ENCODE data around the gene RCAN3. TPM values are rescaled to one million over a fixed set of nuclear protein-coding genes. Genes with fewer than 3 reads are reported as not detected.
"Not testable (repeated sequence)": the region's sequence is repeated elsewhere in the genome, so short reads cannot be mapped to it uniquely, and the experiment has no call there.

RCAN3 gene
- total RNA-seq, 2 experiments from 2014 or later, result 51.2 to 56.6 TPM

DNA sequence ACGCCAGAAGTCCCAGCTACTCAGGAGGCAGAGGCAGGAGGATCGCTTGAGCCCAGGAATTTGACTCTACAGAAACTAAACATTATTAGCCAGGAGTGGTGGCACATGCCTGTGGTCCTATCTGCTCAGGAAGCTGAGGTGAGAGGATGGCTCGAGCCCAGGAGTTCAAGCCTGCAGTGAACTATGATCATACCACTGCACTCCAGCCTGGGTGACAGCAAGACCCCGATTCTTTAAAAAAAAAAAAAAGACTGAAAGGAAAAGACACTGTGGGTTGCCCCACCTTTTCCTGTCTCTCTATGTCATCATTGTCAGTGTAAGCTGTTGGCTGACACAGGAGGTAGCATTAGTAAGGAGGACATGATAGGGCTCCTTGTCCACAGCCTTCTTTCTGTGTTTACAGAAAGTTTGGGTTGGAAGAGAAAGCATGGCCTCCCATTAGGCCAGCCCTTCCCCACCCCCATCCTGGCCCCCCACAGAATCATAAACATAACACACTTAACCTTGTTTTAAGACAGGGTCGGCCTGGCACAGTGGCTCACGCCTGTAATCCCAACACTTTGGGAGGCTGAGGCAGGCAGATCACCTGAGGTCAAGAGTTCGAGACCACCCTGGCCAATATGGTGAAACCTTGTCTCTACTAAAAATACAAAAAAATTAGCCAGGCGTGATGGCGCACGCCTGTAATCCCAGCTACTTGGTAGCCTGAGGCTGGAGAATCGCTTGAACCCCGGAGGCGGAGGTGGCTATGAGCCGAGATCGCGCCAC lies 20.6 kb upstream of the RCAN3 start:
- ChIA-PET CTCF (interaction anchor here (0.6 to 1.8 kb wide), 5 partner anchors 19 to 323 kb away, joined by 3 to 10 read pairs (median 3); partner anchors contain the start of gene STPG1), POLR2A (interaction anchor here (0.7 to 1.0 kb wide), 3 partner anchors 19 to 20 kb away, joined by 3 to 4 read pairs (median 3); no protein-coding TSS in a partner anchor)

DNA sequence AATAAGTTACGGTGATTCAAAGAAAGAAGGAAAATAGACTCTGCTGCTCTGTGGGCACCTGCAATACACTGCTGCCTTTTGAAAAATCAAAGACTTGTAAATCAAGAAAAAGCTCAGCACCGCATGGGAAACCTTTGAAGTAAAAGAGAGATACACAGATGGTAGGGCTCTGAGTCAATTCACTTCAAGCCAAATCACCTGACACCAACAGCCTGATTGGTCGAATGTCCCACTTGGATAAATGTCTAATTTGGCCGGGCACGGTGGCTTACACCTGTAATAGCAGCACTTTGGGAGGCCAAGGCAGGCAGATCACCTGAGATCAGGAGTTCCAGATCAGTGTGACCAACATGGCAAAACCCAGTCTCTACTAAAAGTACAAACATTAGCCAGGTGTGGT lies 19.2 kb upstream of the RCAN3 start:
- CTCF ChIA-PET, result no interaction called here
- POLR2A ChIA-PET, result interaction anchor here (0.8 kb wide), 1 partner anchor 19 kb away, joined by 4 read pairs; the partner anchor contains the start of gene RCAN3

DNA sequence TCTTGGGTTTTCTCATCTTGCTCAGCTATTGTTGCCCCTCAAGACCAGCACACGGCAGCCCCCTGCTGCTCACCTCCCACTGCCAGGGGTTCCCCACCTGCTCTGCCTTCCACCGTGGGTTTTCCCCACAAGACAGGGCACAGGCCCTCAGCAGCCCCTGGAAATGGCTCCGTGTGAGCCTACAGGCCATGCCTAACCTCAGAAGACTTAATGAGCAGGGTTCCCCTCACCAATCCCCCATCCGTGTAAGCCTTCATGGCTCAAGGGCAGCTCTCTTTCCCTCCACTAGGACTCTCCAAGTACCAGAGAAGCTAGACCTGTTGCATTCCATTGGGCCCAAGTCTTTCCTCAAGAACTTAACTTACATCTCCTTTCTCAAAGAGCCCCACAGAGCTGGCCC lies 18.4 kb upstream of the RCAN3 start:
- ChIA-PET POLR2A (interaction anchor here (0.8 to 1.2 kb wide), 3 partner anchors 18 to 69 kb away, joined by 4 read pairs; partner anchors contain the start of genes NIPAL3 and RCAN3), CTCF (interaction anchor here (0.6 to 1.0 kb wide), 2 partner anchors 12 to 100 kb away, joined by 4 to 5 read pairs; no protein-coding TSS in a partner anchor)

DNA sequence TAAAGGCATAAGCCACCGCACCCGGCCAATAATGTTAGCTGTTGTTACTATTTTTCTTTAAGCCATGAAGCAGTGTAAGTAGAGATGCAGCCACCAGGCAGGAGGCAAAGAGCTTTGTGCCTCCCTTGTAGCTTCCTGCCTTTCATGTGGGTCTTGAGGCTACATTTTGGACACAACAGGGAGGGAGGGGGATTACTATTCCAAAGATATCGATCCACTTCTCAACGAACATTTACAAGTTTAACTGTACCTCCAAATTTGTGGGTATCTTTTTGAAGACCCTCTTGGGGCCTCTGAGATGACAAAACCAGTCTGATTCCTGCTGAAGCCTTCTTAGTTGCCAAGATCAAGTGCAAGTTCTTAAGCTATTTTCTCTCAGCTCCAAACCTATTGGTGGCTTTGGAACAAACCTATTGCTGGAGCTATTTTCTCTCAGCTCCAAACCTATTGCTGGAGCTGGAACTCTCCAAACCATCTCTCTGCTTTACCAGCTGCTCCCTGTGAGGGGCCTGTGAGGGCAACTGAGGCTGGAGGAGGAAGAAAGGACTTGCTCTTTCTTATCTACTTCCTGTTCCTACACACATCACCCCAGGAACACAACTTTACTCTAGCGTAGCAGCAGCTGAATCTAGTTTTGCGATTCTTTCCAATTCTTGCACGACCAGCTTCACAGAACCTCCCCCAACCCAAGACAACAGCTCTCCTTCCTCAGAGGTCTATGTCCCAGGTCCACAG lies 16.1 kb upstream of the RCAN3 start:
- ChIA-PET POLR2A (interaction anchor here (1.6 to 1.8 kb wide), 2 partner anchors 17 to 49 kb away, joined by 5 to 6 read pairs; no protein-coding TSS in a partner anchor), CTCF (interaction anchor here (1.2 kb wide), 1 partner anchor 54 kb away, joined by 4 read pairs; no protein-coding TSS in a partner anchor)

DNA sequence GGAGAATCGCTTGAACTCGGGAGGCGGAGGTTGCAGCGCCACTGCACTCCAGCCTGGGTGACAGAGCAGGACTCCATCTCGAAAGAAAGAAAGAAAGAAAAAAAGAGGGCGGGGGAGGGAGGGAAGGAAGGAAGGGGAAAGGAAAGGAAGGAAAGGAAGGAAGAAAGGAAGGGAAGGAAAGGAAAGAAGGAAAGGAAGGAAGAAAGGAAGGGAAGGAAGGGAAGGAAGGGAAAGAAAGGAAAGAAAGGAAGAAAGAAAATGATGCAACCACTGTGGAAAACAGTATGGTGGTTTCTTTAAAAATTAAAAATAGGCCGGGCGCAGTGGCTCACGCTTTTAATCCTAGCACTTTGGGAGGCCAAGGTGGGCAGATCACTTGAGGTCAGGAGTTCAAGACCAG lies 15.2 kb upstream of the RCAN3 start:
- POLR2A ChIA-PET, result interaction anchor here (1.6 kb wide), 1 partner anchor 16 kb away, joined by 5 read pairs; no protein-coding TSS in a partner anchor
- CTCF ChIA-PET, result interaction anchor here (1.7 to 2.1 kb wide), 2 partner anchors 14 to 72 kb away, joined by 5 to 7 read pairs; partner anchors contain the start of gene NIPAL3

DNA sequence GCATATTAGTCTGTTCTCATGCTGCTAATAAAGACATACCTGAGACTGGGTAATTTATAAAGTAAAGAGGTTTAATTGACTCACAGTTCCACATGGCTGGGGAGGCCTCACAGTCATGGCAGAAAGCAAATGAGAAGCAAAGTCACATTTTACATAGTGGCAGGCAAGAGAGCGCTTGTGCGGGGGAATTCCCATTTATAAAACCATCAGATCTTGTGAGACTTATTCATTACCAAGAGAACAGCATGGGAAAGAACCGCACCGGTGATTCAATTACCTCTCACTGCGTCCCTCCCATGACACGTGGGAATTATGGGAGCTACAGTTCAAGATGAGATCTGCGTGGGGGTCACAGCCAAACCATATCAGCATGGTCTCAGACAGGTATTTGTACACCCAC lies 14.5 kb upstream of the RCAN3 start:
- ChIA-PET CTCF (interaction anchor here (0.6 to 2.1 kb wide), 4 partner anchors 14 to 577 kb away, joined by 4 to 7 read pairs (median 4); partner anchors contain the start of gene NIPAL3), POLR2A (interaction anchor here (0.5 kb wide), 1 partner anchor 299 kb away, joined by 3 read pairs; no protein-coding TSS in a partner anchor)

DNA sequence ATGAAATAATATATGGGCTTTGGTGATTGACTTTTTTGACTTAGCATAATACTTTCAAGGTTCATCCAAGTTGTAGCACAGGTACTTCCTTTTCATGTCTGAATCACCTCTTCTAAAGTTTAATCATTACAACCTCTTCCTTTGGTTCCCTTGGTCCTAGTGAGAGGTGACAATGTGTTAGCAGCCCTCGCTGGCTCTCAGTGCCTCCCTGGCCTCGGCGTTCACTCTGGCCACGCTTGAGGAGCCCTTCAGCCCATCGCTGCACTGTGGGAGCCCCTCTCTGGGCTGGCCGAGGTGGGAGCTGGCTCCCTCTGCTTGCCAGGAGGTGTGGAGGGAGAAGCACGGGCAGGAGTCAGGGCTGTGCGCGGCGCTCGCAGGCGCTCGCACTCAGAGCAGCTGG lies 13.0 kb upstream of the RCAN3 start:
- POLR2A ChIA-PET, result interaction anchor here (1.4 kb wide), 1 partner anchor 12 kb away, joined by 3 read pairs; the partner anchor contains the start of gene RCAN3
- CTCF ChIA-PET, result interaction anchor here (1.7 kb wide), 1 partner anchor 12 kb away, joined by 6 read pairs; no protein-coding TSS in a partner anchor

DNA sequence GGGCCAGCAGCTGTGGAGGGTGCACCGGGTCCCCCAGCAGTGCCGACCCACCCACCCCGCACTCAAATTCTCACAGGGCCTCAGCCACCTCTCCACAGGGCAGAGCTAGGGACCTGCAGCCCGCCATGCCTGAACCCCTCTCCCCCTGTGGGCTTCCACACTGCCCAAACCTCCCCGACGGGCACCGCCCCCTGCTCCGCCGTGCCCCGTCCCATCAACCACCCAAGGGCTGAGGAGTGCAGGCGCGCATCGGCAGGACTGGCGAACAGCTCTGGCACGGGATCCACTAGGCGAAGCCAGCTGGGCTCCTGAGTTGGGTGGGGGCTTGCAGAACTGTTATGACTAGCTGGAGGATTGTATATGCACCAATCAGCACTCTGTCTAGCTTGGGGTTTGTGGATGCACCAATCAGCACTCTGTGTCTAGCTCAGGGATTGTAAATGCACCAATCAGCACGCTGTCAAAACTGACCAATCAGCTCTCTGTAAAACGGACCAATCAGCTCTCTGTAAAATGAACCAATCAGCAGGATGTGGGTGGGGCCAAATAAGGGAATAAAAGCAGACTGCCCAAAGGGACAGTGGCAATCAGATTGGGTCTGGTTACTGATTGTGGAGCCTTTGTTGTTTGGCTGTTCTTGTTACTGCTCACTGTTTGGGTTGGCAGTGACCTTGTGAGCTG lies 12.4 kb upstream of the RCAN3 start:
- ChIA-PET CTCF (interaction anchor here (1.7 kb wide), 1 partner anchor 11 kb away, joined by 6 read pairs; no protein-coding TSS in a partner anchor), POLR2A (interaction anchor here (1.4 kb wide), 1 partner anchor 12 kb away, joined by 3 read pairs; the partner anchor contains the start of gene RCAN3)

DNA sequence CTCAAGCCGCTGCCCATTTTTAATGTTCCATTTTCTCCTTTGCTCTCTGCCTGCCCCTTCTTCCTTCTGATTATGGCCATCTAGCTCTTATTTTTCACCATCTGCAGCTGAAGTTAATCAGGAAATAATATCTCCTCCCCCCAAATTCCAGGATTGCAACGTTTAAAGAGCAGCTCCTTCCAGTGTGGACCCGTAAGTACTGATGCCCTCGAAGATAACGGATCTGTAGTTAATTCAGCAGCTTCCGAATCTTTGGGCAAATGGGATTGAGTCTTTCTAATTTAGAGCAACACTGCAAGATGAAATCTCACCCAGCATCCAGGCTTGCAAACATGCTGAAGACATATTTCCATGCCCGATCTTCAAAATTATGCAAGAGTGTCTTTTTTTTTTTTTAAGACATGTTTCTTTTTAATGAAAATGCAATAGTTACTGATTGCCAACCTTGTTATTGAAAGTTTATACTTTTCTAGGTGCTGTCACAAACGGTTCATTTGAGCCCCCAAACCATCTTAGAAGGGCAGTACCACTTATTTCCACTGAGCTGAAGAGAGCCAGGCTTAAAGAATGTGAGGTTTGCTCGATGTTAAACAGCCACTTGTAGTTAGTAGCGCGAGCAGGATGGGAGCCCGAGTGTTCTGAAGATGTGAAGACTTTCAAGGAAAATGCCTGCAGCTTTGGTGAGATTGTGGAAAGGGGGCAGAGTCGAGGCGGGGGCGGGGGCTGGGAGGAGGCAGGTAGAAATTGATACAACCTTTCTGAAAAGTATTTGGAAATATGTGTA lies 10.9 kb upstream of the RCAN3 start:
- ChIA-PET POLR2A (interaction anchor here (0.7 kb wide), 1 partner anchor 65 kb away, joined by 5 read pairs; no protein-coding TSS in a partner anchor), CTCF (interaction anchor here (0.9 to 1.6 kb wide), 4 partner anchors 10 to 168 kb away, joined by 3 to 6 read pairs (median 4); no protein-coding TSS in a partner anchor)

DNA sequence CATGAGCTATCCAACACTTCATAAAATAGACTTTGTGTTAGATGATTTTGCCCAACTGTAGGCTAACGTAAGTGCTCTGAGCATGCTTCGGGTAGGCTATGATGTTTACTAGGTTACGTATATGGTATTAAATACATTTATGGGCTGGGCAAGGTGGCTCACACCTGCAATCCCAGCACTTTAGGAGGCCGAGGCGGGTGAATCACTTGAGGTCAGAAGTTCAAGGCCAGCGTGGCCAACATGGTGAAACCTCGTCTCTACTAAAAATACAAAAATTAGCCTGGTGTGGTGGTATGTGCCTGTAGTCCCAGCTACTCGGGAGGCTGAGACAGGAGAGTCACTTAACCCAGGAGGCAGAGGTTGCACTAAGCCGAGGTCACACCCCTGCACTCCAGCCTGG lies 9.7 kb upstream of the RCAN3 start:
- CTCF ChIA-PET, result interaction anchor here (0.9 kb wide), 1 partner anchor 9 kb away, joined by 5 read pairs; no protein-coding TSS in a partner anchor
- POLR2A ChIA-PET, result not testable (repeated sequence)

DNA sequence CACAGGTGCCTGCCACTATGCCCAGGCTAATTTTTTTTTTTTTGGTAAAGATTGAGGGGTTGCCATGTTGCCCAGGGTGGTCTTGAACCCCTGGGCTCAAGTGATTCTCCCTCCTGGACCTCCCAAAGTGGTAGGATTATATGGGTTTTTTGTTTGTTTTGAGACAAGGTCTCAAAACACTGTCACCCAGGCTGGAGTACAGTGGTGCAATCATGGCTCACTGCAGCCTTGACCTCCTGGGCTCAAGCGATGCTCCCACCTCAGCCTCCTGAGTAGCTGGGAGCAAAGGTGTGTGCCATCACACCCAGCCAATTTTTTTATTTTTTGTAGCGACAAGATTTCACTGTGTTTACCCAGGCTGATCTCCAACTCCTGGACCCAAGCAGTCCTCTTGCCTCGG lies 8.9 kb upstream of the RCAN3 start:
- CTCF ChIA-PET, result no interaction called here
- POLR2A ChIA-PET, result no interaction called here

DNA sequence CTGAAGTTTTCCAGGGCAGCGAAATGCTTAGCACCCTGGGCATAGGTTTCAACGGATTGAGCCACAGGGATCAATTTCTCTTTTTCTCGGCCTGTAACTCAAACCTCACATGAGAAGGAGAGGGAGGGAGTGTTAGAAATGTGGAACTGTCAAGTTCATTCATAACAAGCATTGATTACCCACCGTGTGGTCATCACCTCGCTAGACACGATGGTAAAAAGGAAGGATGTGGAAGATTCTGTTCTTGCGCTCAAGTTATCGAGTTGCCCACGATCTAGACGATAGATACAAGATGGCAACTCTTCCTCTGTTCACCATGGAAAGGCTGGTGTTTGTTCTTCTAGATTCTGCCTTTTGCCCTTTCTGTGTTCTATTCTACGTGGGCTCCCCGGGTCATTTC lies 4.0 kb upstream of the RCAN3 start:
- POLR2A ChIA-PET, result no interaction called here
- CTCF ChIA-PET, result no interaction called here

DNA sequence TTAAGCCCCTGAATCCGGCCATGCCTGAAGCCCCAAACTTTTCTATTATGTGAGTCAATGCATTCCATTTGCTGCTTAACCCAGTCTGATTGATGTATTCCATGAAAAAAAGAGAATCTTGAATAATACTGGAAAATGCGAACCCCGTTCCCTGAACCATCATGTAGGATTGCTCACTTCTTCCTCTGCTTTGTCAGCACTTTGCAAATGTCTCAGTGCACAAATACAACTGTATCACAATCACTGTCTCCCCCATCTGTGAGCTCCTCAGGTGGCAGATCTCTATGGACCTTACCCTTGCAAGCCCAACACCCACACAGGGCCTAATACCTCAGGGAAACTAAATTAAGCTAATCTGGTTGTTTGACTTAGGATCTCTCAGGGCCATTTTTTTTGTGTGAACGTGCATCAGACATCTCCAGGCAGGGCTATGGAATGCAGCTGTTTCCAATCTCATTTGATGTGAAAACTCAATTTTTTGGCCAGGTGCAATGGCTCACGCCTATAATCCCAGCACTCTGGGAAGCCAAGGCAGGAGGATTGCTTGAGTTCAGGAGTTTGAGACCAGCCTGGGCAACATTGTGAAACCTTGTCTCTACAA lies 2.1 kb upstream of the RCAN3 start:
- ChIA-PET CTCF (interaction anchor here (1.4 kb wide), 1 partner anchor 19 kb away, joined by 8 read pairs; no protein-coding TSS in a partner anchor), POLR2A (no interaction called here)

DNA sequence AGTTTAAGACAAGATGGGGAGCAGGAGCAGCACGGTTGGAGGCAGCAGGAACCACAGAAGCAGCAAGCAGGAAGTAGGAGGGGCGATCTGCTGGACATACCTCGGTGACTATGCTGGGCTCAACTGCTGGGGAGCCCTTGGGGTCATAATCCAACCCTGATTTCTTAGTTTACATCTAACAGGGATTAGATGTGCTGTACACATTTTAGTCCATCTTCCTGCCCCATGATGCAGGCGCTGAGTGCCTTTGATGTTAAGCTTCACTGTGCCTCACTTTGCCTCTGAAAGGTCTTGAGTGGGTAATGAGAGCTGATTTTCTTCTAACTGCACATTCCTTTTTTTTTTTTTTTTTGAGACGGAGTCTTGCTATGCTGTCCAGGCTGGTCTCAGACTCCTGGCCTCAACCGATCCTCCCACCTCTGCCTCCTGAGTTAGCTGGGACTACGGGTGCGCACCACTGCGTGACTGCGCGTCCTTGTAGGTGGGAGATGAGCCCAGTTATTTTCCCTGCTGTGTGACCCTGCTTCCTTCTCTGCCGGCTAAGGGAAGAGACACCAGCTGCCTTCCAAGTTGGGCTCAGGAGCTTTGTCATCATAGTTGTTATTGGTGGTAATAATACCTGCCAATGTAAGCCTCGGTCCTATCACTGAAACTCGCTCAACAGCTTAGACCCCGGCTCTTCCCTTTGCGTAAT lies 1.1 kb upstream of the RCAN3 start:
- ChIA-PET POLR2A (interaction anchor here (0.5 to 1.9 kb wide), 14 partner anchors 11 to 1320 kb away, joined by 3 to 12 read pairs (median 4); no protein-coding TSS in a partner anchor), CTCF (interaction anchor here (0.7 to 2.1 kb wide), 11 partner anchors 9 to 750 kb away, joined by 3 to 9 read pairs (median 5); partner anchors contain the start of gene NIPAL3)

DNA sequence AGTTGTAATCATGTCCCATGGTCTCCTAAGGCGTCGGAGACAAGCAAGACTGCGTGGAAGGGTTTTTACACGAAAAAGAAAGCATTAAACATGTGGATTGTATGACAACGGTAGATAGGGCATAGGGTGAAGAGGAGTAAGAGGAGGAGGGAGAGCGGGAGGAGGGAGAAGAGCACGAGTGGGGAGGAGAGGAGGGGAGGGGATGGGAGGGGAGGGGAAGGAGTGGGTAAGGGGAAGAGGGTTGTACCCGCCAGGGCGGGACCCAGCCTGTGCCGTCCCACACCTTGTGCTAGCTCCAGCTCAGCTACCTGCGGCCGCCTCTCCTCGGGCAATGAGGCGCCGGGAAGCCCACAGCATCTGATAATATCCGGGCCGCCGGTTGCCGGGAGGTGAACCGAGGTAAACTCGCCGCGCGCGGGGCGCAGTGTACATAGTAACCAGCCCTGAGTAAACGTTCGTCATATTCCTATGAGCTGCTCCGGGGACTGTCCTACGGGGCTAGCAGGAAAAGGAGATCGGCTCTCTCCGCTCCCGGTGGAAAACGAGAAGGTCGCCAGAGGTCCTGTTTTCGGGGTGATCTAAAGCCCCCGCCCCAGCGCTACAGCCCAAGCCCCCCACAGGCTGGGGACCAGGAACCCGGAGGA lies 449 bp upstream of the RCAN3 start:
- ChIA-PET CTCF (interaction anchor here (0.8 to 2.1 kb wide), 10 partner anchors 10 to 87 kb away, joined by 3 to 9 read pairs (median 5); partner anchors contain the start of gene NIPAL3), POLR2A (interaction anchor here (0.5 to 1.9 kb wide), 11 partner anchors 12 to 1321 kb away, joined by 3 to 12 read pairs (median 4); no protein-coding TSS in a partner anchor)
